GM19025 (cell line): Measurements from ENCODE around the gene GRK1.
"Not testable (repeated sequence)": the region's sequence is repeated elsewhere in the genome, so short reads cannot be mapped to it uniquely, and the experiment has no call there.

Experiments used
- ATAC-seq: cut with Tn5 transposase; IDR thresholded peaks from one replicate; pipeline ENCODE4 v1.9.1; 2021; ENCODE audit warnings: mild to moderate bottlenecking, low read depth, moderate library complexity; ENCODE audit not compliant: unreplicated experiment

Gene GRK1

DNA sequence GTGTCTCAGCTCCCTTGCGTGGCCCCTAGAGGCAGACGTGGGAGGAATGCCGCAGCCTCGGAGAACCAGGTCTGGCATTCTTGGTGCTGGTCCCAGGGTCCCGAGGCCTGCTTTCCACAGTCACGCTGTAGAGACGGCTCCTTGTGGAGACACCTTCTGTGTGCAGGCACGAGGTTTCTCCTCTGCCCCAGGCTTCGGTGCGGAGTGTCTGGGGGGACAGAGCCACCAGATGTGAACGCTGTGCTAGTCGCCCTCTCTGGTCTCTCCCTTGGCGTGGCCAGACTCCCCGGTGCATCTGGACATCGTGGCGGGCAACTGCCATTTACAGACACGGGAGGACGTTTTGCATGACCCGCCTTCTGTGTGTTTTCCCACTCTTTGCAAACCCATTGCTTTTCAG is 84.5 kb downstream of the GRK1 start:
- ATAC-seq = no peak

DNA sequence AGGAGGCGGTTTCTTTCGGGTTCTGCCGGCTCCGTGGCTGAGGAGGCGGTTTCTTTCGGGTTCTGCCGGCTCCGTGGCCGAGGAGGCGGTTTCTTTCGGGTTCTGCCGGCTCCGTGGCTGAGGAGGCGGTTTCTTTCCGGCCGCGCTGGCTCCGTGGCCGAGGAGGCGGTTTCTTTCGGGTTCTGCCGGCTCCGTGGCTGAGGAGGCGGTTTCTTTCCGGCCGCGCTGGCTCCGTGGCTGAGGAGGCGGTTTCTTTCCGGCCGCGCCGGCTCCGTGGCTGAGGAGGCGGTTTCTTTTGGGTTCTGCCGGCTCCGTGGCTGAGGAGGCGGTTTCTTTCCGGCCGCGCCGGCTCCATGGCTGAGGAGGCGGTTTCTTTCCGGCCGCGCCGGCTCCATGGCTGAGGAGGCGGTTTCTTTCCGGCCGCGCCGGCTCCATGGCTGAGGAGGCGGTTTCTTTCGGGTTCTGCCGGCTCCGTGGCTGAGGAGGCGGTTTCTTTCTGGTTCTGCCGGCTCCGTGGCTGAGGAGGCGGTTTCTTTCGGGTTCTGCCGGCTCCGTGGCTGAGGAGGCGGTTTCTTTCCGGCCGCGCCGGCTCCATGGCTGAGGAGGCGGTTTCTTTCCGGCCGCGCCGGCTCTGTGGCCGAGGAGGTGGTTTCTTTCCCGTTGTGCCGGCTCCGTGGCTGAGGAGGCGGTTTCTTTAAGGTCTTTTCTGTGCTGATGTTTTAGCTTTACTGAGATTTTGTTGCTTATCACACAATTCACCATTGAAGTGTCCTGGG is 85.4 kb downstream of the GRK1 start:
- not testable (repeated sequence) for ATAC-seq

DNA sequence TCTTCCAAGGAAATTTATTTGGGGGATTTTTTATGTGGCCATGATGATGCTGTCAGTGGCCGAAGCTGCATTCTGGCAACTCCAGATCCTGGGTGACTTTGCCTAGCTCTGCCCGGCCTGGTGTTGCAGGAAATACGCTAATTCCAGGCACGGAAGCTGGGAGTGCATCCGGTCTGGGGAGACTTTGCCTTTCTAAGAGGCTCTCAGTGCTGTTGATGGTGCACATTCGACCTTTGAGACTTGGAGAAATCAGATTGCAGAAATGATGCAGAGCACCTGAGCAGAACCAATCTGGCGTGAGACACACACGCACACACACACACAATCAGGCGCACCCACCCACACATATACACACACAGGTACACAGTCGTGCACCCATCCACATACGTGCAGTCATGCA is 86.2 kb downstream of the GRK1 start:
- no peak for ATAC-seq

DNA sequence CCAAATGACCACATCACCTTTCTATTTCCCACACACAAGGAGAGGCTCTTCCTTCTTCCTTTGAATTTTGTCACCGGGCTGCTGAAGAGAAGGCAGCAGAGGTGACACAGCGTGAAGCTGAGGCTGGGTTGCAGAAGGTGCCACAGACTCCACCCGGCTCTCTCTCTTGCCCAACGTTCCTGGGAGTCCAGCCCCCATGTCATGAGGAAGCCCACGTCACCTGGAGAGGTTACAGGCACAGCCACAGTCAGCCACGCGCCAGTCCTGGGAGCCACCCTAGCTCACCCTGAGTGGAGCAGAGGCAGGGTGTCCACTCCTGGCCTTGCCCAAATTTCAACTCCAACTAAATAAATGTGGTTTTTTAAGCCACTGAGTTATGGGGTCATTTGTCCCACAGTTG is 87.2 kb downstream of the GRK1 start:
- ATAC-seq = no peak

DNA sequence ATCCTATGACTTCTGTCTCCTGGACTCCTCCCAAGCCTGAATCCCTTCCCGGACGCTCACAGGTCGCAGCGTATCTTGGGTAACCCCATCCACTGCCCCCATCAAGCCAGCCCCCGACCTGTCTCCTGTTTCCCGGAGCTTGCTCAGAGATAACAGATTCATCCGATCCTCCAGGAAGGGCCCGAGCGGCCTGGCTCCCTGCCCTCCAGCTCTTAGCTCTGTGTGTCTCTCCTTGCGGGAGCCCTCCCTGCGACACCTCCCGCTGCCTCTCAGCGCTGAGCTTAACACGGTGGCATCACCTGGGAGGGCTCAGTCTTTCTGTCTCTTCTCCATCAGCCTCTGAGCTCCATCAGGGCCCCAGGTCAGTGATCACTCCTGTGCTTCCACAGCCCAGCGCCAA is 87.7 kb downstream of the GRK1 start:
- no peak for ATAC-seq

DNA sequence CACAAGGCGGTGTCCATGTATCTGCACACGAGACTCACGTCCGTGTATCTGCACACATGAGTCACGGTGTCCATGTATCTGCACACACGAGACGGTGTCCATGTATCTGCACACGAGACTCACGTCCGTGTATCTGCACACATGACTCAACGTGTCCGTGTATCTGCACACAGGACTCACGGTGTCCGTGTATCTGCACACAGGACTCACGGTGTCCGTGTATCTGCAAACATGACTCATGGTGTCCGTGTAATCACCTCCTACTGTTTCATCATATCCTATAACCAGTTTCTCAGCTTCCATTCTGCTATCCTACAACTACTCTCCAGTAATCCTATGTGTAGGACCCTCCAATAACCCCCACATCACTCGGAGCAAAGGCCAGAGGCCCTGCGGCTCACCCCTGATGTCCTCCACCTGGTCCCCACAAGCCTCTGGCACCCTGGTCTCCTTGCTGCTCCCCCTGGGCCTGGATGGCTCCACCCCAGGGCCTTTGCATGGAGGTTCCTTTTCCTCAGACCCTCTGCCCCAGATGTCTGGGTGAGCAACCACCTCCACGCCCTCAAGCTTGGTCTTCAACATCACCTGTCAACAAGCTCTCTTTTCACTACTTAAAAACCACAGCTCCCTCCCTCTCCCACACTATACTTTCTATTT is 89.5 kb downstream of the GRK1 start:
- no peak for ATAC-seq

DNA sequence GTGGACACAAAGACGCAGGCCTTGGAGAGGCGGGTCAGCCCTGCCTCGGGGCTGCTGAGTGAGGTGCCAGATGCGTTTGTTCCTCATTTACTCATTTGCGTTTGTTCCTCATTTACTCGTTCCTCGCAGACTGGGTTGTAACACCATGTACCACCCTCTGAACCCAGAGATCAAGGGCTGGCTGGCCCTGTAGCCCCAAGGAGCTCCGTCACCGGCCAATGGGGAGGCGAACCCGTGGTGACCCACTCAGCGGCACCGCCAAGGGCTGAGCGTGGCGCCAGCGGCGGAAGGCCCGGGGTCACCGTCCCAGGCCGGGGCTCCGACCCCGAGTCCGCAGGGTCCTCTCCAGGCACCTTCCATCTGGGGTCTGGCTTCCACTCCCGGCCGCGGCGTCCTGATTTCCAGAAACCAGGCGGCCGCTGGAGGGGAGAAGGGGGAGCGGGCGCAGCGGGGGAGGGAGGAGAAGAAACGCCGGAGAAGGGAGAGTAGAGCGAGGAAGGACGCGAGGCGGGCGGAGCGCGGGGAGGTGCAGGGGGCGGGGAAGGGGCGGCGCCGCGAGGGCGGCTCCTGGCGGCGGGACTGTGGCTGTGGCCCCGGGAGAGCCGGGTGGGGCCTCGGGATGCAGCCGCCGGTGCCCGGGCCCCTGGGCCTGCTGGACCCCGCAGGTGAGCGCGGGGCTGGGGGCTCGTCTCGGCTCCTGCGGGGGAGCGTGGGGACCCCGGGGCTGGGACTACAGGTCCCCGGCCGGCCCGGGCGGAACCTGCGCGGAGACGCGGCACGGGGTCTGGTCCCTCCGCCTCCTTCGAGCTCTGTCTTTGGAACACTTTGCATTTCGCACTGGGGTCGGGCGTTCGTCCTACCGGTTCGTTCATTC is 91.9 kb downstream of the GRK1 start, which contains the start of gene TMEM255B:
Gene TMEM255B (plus strand): TSS at position 576 of the 874 bp plus-strand sequence. CDS start 44 bp downstream, at position 620.
- ATAC-seq = peak; percentile 76

DNA sequence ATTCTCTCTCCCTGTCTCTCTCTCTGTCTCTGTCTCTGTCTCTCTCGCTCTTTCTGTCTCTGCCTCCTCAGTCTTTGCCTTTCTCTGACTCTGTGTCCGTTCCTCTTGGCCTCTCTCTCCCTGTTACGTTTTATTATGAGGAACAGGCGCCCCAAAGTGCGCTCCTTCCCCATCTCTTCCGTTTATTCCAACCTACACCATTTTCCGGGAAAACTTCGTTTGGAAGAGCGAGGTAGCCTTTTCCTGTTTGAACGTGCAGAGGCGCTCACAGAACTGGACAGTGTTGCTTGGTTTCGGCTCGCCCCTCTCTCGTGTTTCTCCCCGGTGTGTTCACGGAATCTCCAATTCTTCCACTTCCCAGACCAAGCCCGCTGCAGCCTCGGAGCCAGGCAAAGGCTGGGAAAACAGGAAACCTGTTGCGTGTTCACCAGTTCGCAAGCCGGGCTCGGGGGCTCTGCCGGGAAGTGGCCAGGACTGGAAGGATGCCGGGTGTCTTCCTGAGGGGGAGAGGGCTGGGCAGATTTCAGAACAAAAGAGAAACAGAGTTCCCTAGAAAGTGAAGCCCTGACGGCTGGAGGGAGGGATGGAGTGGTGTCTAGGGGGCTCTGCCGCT is 92.6 kb downstream of the GRK1 start:
- ATAC-seq = no peak

DNA sequence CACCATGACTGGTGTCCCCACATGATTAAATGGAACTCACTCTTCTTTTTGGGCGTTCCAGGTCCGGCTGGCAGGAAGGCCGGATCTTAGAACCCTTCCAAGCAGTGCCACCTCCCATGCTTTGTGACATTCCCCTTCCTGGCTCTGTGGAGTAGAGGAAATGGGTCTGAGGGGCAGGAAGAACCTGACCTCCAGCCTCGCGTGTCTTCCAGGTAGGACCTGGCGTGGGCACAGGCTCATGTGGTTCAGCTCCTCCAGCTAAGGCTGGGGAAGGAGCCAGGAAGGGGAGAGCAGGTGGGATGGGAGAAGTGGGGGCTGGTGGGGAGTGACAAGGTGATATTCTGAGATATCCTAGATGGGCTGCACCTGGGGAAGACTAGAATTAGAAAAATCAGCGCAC is 94.1 kb downstream of the GRK1 start:
- no peak for ATAC-seq

DNA sequence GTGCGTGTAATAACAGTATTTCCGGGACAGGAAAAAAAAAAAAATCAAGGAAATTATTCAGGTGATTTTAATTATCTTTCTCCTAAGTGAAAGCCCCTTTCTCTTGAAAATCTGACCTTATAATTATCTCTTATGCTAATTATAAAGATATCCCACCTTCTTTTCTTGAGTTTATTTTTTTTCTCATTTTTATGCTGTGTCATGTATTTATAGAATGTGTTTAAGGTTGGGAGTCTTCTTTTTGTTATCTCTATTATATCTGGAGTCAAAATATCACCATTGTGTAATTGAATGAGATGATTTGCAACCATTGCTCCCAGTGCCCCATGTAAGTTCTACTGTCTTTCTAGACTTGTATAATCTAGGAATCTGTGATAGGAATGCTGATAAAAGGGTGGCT is 95.1 kb downstream of the GRK1 start:
- ATAC-seq = no peak

DNA sequence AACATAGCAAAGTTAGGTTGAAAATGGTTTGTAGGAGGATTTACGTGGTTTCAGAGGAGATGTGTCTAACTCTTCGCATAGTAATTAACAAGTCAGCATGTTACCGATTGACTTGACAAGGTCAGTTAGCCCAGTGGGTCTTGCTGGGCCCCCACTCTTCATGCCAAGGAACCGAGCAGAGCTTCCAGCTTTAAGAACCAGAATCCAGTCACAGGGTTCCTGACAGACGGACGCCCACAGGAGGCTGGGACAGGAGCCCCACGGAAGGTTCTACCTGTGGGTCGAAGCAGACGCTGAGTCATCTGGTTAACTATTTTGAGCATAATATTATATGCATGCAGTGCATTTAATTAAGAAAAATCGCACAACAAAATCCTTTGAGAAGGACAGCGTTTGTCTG is 95.5 kb downstream of the GRK1 start:
- ATAC-seq = no peak

DNA sequence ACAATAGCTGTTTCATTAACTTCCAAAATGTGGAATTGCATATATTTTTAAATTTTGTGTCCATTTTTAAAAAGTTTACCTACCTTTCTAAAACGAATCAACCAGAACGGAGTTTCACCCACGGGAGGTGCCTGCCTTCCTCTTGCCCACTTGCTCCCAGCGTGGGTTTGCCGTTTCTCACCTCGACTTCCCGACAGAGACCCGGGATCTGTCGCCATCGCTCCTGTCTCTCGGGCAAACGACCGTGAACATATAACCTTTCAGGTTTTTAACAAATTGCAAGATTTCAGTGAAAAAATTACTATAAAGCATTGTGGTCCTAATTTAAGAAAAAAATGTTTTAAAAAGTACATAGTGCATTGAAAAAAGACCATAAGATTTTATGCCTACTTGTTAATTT is 96.2 kb downstream of the GRK1 start:
- no peak for ATAC-seq

DNA sequence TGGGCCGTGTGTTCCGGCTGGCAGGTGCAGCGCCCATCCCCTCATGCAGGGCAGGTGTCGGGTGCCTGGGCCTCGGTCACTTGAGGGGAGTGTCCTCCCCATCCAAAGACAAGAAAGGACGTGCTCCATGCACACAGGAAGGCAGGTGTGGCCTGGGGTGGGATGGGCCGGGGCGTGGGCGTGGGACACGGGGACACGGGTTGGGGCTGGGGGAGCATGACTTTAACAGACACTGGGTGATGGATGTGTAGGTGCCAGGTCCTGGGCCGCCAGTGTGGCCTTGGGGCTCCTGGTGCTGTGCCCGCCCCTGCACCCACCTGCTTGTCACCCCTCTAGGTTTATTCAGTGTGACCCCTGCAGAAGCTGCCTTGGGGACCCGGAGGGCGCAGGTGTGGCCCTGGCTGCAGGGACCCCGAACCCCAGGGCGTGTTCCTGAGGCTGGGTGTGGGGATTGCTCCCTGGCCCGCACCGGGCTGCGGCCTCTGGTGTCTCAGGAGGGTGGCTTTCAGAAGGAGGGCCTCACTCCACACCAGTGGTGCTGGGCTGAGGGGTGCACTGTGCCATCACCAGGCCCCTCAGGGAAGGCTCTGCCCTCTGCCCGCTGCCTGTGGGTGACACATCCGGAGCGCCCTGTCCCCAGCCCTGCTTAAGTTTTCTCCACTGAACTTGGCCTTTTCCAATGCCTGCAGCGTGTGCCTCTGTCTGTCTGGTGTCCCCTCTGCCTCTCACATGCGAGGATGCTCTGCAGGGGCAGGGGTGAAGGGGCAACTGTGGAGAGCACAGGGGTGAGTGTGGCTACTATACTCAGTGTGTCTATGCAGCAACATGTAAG is 97.2 kb downstream of the GRK1 start:
- ATAC-seq = no peak

DNA sequence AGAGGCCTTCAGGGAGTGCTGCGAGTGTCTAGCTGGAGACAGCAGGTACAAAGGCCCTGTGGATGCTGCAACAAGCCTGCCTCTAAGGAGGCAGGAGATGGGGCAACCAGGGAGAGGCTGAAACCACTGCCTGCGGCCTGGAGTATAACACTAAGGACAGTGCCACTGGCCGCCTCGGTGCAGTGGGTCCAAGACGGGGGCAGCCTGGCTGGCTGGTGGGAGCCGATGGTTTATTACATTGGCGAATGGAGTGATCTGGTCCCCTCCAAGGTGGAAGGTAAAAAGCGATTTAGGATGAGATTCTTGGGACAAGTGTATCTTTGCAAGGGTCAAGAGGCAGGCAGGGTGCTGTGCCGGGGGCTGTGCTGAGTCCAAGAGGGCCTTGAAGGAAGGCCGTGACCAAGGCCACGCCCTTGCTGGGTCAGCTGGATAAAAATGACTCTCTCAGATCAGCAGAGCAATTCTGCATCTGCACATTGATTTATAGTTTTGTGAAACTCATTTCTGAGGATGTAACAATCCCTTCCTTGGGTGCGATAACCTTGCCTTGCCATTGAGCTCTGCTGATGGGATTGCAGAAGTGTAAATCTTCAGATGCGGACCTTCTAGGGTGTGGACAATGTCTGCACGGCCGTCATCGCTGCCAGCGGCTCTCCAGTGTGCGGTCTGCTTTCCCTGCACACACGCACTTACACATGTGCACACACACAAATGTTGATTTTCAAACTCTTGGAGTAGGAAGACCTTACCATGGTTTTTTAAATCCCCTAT is 98.0 kb downstream of the GRK1 start:
- no peak for ATAC-seq

DNA sequence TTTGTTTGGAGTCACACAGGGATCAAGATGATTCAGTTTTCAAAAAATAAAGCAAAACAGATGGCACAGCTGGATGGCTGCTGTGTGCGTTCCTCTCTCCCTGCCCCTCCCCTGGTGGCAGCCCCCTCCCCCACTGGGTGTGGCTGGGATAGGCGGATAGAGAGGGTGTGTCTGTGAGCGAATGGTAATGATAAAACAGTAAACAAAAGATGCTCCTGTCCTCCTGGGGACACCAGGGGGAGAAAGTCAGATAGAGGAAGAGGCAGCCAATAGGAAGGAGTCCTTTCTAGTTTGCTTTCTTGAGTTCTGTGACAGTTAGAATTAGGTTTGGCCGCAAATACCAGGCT is 98.5 kb downstream of the GRK1 start:
- no peak for ATAC-seq

DNA sequence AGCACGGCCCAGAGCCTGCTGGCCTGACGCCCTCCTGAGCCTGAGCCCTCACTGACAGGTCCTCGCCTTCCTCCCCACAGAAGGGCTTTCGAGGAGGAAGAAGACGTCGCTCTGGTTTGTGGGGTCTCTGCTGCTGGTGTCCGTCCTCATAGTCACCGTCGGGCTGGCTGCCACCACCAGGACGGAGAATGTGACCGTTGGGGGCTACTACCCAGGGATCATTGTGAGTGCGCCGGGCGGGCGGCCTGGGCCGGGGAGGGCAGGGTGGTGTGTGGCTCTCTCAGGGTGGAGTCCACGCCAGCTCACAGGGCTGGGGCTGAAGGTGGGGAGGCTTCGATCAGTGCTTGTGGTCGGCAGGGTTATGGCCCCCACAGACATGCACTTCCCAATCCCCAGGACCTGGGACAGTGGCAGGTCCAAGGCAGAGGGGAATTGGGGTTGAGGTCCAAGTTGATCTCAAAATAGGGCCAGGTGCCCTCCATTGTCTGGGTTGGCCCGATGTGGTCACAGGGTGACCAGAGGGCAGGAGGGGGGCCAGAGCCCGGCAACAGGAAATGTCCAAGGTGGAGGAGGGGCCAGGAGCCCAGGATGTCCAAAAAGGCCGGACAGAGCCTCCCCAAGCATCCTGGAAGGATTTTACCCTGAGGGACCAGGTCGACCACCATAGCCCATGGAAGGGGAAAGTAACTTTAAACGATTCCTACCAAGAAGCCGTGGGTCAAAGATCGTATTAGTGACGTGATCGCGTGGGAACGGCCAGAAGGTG is 99.2 kb downstream of the GRK1 start:
- no peak for ATAC-seq

DNA sequence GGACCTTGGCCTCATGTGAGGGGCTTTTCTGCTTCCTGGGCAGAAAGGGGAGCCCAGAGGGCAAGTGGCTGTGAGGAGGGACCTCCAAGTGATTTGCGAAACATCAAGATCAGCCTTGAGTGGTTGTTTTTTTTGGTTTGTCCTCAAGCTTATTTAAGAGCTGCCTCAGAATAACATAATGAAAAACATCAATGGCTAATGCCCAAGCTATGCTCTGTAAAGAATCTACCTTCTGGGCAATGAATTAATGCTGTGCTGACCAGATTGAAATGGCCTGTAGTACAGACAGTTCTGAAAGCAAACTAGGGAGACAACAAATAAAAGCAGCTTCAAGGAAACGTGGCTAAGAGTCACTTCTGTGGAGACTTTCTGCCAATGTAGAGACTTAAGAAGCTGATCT is 100.3 kb downstream of the GRK1 start:
- ATAC-seq = no peak

DNA sequence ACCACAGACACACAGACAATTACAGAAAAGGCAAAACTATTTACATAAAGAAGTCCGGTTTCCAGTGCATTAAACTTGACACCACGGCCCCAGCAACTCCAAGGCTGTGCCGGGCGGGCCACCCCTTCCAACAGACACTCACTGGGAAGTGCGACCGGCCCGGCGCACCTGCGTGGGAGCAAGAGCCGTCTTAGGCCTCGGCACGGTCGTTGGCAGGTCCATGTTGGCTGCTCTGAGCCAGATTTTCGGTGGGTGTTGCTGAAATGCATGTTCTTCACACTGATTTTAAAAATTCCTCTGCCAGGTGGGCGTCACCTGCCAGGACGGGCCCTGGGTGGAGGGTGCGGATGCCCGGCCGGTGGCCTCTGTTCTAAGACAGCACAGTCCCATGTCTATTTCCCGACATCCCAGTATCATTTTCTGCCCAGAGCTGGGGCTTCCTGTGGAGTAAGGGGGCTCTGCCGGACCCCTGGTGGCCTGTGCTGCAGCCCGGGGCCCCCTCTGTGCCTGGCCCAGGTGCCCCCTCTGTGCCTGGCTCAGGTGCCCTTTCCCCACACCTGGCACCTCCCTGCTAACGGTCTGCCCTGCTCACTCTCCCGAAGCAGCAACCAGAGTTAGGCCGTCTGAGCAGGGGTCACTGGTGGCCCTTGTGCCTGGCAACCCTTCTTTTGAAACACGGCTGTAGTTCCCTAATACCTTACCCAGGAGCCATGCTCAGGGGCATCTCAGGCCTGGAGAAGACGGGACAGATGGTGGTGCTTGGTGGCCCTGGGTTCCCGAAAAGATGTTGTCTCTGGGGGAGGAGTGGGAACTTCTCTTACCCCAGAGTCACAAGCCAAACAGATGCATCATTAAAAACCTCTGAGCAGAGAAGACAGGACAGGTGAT is 101.2 kb downstream of the GRK1 start:
- ATAC-seq = no peak
